AG04449 (cell line): ENCODE measurements around the gene FNDC3B.
A peak's percentile ranks its signal among the peaks of the same experiment; 100 is the strongest.

Source experiments
- CTCF ChIA-PET: fragments of 350-600 bp; formaldehyde crosslinking; extraction: SDS; loops from one replicate; lab custom pipeline; 2021; ENCODE audit warnings: antibody characterized with exemption; lab: Yijun Ruan, JAX
- POLR2A ChIA-PET: fragments of 400-600, 350-600 bp; formaldehyde crosslinking; extraction: SDS; loops from one replicate; lab custom pipeline; 2020; ENCODE audit warnings: antibody characterized with exemption, inconsistent platforms; lab: Yijun Ruan, JAX
- DNase-seq: peaks from one replicate; pipeline ENCODE4 v3.0.0-alpha.2; 2010; ENCODE audit warnings: low read depth, low spot score
- H3K4me3 ChIP-seq: 2 replicates; pipeline ENCODE4 v1.5.1; 2011; ENCODE audit warnings: low read depth, mild to moderate bottlenecking, control low read depth, low read length
- TF ChIP-seq, protein P1 (sequence below): IDR thresholded peaks from one replicate; pipeline ENCODE4 v1.5.1; 2011; ENCODE audit warnings: mild to moderate bottlenecking, moderate library complexity, low read length, control low read depth, inconsistent platforms; ENCODE audit not compliant: insufficient read depth; ENCODE audit errors: missing control alignments

The FNDC3B gene

DNA sequence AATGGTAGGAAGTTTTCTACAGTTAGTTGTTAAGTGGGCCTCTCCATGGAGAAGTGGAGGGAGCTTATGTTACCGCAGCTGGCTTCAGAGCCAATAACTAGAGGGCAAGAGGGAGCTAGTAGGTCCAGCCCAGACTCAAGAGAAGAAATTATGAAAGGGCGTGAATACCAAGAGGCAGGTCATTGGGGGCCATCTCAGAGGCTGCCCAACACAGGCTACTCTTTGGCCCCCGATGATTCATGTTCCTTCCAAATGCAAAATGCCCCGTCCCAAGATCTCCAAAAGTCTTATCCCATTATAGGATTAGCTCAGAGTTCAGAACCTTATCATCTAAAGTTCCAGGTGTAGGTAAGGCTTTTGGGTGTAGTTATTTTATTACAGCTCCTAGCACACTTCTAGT lies 94.5 kb downstream of the FNDC3B start:
- no peak overlapping the region for H3K4me3 ChIP-seq
- ChIA-PET POLR2A (interaction anchor here (1.3 kb wide), 1 partner anchor 324 kb away, joined by 3 read pairs; the partner anchor contains the start of gene PLD1), CTCF (interaction anchor here (0.6 kb wide), 1 partner anchor 488 kb away, joined by 5 read pairs; no protein-coding TSS in a partner anchor)
- TF ChIP-seq, protein P1, sequence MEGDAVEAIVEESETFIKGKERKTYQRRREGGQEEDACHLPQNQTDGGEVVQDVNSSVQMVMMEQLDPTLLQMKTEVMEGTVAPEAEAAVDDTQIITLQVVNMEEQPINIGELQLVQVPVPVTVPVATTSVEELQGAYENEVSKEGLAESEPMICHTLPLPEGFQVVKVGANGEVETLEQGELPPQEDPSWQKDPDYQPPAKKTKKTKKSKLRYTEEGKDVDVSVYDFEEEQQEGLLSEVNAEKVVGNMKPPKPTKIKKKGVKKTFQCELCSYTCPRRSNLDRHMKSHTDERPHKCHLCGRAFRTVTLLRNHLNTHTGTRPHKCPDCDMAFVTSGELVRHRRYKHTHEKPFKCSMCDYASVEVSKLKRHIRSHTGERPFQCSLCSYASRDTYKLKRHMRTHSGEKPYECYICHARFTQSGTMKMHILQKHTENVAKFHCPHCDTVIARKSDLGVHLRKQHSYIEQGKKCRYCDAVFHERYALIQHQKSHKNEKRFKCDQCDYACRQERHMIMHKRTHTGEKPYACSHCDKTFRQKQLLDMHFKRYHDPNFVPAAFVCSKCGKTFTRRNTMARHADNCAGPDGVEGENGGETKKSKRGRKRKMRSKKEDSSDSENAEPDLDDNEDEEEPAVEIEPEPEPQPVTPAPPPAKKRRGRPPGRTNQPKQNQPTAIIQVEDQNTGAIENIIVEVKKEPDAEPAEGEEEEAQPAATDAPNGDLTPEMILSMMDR = no peak
- DNase-seq = no peak

DNA sequence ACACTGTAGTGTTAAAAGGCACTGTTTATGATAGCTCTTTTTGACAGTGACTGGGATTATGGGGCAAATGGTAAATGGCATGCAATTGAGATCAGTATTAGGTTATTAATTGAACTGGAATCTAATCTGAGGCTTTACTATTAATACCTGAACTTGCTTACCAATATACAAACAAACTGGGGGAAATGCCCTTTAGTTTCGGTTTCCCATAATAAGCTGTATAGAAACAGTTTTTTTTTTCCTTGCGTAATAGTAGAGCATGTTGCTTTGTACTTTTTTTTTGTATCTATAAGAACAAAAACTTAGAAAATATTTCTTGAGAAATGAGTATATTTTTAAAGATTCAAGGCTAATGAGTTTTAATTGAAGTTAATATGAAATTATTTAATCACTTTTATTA lies 95.0 kb downstream of the FNDC3B start:
- ChIA-PET CTCF (interaction anchor here (0.6 kb wide), 1 partner anchor 489 kb away, joined by 5 read pairs; no protein-coding TSS in a partner anchor), POLR2A (interaction anchor here (1.3 kb wide), 1 partner anchor 324 kb away, joined by 3 read pairs; the partner anchor contains the start of gene PLD1)
- TF ChIP-seq, protein P1 = no peak

DNA sequence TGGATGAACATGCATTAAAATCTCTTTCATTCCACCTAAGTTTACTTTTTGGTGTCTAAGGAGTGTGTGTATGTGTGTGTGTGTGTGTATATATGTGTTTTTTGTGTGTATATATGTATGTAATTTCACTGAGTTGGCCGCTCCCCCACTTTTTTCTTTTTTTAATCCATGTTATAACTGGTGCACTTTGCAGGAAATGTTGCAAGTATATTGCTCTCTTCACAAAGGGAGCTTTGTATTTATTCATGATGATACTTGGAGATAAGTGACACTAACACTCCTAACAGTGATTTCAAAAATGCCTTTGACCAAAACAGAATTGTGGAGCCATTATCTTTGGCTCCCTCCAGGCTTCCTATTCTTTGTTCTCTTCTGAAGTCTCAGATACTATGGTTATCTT lies 95.8 kb downstream of the FNDC3B start:
- no peak for DNase-seq
- TF ChIP-seq, protein P1 = no peak
- POLR2A ChIA-PET = interaction anchor here (0.6 kb wide), 1 partner anchor 87 kb away, joined by 3 read pairs; no protein-coding TSS in a partner anchor
- H3K4me3 ChIP-seq = no peak overlapping the region
- CTCF ChIA-PET = interaction anchor here (0.5 to 1.5 kb wide), 2 partner anchors 82 to 198 kb away, joined by 3 read pairs; no protein-coding TSS in a partner anchor

More for the DNA sequence above, 95.0 kb downstream of the FNDC3B start:
- H3K4me3 ChIP-seq = no peak overlapping the region
- DNase-seq = no peak

DNA sequence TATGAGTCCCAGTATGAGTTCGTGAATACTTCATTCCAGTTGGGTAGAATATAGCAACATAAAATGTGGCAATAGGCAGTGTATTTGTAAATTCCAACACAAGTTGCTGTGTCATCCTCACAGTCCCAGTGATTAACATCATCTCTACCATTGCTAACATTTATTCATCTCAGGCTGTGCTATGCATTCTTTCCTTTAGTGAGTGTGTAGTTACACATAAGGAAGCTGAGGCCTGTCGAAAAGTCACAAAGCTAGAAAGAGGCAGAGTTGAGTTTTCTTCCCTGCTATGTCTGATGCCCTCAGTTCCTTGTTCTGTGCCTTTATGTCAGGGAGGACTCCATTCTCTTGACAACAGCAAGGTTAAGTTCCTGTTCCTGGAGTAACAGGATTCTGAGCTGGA lies 96.4 kb downstream of the FNDC3B start:
- ChIA-PET CTCF (interaction anchor here (1.5 kb wide), 1 partner anchor 197 kb away, joined by 3 read pairs; no protein-coding TSS in a partner anchor), POLR2A (interaction anchor here (0.6 kb wide), 1 partner anchor 86 kb away, joined by 3 read pairs; no protein-coding TSS in a partner anchor)
- TF ChIP-seq, protein P1 = no peak
- no peak overlapping the region for H3K4me3 ChIP-seq
- peak; percentile 89 for DNase-seq

DNA sequence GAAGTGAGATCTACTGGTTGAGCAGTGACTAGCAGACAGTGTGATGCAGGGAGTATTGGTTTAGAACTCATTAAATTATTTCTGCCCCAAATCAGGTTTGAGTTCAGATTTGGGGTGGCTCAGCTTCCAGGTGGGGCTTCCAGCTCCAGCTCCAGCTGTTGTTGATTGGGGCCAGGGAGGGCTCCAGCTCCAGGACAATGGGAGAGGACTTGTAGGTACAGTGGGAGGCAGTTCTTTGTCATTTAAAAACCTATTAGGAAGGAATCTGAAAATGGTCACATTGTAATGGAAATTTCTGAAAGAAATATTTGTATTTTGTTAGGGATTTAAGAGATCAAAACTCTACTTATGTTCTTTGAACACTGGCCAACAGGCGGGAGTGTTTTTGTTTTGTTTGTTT lies 97.0 kb downstream of the FNDC3B start:
- no peak overlapping the region for H3K4me3 ChIP-seq
- ChIA-PET CTCF (interaction anchor here (1.5 kb wide), 1 partner anchor 197 kb away, joined by 3 read pairs; no protein-coding TSS in a partner anchor), POLR2A (no interaction called here)
- TF ChIP-seq, protein P1 = no peak
- DNase-seq = no peak

DNA sequence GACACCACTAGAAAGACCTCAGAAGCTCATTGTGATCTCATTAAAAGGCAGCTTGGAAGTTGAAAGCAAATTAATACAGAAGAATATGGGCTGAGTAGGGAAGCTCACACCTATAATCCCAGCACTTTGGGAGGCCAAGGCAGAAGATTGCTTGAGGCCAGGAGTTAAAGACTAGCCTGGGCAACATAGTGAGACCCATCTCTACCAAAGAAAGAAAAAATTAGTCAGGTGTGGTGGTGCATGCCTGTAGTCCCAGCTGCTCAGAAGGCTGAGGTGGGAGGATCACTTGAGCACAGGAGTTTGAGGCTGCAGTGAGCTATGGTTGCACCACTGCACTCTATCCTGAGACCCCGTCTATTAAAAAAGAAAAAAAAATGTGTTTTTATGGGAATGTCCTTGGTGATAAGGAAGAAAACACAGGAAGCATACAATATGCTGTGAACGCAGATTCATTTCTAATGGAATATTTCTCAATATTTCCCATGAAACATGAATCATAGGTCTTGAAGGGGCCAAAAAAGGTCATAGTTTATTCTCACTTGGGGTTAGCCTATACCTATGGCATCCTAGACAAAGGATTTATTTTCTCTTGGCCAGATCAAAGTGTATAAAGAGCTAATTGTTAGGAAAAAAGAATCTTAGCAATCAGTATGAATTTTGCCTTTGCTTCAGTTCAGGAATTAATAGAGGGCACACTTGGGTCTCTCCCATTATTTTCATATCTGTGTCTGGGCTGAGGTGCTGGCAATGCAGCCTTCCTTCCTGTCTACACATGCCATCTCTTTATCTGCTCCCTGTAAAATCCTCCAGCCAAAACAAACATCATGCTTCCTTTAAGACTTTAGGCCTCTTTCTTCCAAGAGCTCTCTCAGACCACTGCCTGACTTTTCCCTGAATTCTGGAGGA lies 98.2 kb downstream of the FNDC3B start:
- H3K4me3 ChIP-seq = no peak overlapping the region
- TF ChIP-seq, protein P1 = no peak
- CTCF ChIA-PET = no interaction called here
- POLR2A ChIA-PET = interaction anchor here (1.0 kb wide), 1 partner anchor 97 kb away, joined by 3 read pairs; no protein-coding TSS in a partner anchor
- DNase-seq = no peak
